22Rv1 (cell line): Measurements from ENCODE around the gene ASPRV1.

Experiments used
- H3K27ac ChIP-seq: fragments of 450-650 bp; 2 replicates; pipeline ENCODE4 v1.5.1; 2017
- ZFX ChIP-seq: fragments of 450-650 bp; IDR thresholded peaks from 2 replicates; pipeline ENCODE4 v1.6.1; 2017; ENCODE audit warnings: antibody characterized with exemption, borderline replicate concordance
- TF ChIP-seq, protein P1 (sequence below): fragments of 450-650 bp; IDR thresholded peaks from 2 replicates; pipeline ENCODE4 v1.5.1; 2017; ENCODE audit warnings: mild to moderate bottlenecking

The ASPRV1 gene

GRCh38 chr2:69932596-69932922 lies 28.9 kb downstream of the ASPRV1 start:
- TF ChIP-seq ZFX = no peak
- TF ChIP-seq, protein P1, sequence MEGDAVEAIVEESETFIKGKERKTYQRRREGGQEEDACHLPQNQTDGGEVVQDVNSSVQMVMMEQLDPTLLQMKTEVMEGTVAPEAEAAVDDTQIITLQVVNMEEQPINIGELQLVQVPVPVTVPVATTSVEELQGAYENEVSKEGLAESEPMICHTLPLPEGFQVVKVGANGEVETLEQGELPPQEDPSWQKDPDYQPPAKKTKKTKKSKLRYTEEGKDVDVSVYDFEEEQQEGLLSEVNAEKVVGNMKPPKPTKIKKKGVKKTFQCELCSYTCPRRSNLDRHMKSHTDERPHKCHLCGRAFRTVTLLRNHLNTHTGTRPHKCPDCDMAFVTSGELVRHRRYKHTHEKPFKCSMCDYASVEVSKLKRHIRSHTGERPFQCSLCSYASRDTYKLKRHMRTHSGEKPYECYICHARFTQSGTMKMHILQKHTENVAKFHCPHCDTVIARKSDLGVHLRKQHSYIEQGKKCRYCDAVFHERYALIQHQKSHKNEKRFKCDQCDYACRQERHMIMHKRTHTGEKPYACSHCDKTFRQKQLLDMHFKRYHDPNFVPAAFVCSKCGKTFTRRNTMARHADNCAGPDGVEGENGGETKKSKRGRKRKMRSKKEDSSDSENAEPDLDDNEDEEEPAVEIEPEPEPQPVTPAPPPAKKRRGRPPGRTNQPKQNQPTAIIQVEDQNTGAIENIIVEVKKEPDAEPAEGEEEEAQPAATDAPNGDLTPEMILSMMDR = no peak
- no peak overlapping the region for H3K27ac ChIP-seq

- no peak overlapping the region for H3K27ac ChIP-seq
- TF ChIP-seq, protein P1 = no peak
- TF ChIP-seq ZFX = no peak
These were observed 29.4 kb downstream of the ASPRV1 start for GRCh38 chr2:69931832-69932595.

DNA sequence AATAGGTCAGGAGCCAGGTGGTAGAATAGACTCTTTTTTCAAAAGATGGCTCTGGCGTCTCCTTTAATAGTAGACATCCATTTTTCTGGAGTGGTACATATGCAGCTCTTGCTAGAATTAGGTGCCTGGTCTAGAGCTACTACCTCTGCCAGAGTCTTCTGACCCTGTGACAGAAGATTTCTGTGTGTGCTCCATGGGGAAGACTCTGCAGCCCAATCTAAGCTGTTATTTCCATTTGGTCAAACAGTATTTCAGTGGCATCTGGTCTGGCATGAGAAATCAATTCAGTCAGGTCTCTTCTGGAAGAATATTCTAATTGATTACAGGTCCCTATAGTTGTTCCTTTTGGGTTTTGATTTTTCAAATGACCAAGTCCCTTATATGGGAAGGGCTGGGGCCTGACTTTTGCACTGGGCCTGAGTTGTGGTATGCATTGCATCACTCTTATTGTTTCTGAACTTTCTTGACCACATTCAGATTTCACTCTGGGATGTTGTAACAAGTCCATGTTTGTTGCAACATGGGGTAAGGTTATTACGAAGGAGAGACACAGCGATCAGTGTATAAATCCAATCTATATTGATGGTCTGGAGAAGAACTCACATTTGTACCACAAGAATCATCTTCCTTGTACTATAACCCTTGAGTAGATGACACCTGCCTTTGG lies 34.4 kb downstream of the ASPRV1 start:
- no peak overlapping the region for H3K27ac ChIP-seq
- no peak for TF ChIP-seq ZFX
- TF ChIP-seq, protein P1 = no peak

DNA sequence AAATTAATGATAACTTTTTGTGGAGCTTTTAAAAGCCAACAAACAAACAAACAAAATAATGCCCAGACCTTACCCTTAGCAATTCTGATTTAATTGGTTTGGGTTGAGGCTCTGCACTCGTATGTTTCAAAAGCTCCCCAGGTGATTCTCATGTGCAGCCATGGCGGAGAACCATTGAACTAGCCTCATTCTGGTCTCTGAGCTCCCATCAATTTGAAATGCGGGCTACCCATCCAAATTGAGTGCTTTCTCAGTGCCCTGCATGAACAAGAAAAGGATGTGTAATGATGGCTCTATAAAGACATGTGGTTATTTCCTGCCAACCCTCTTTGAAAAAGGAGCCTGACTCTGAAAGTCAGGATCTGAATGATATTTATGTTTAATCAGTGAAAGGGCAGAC lies 38.3 kb downstream of the ASPRV1 start:
- H3K27ac ChIP-seq = no peak overlapping the region
- no peak for TF ChIP-seq ZFX
- TF ChIP-seq, protein P1 = no peak

DNA sequence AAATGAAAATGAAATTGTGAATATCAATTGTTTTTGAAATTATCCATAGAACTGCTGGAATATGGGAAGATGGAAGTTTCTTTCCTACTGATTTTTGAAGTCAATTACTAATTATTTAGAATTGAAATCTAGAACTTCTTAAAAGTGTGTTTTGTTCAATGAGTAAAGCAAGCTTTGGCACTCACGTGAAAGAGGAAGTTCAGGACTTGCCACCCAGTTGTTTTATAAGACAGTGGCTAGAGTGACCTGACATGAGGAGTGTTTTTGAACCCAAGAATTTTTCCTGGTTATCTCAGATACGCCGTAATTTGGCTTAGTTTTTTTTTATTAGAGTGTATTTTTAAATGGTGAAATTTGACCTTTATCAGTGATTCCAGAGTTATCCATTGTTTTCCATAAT lies 43.0 kb downstream of the ASPRV1 start:
- H3K27ac ChIP-seq = no peak overlapping the region
- no peak for TF ChIP-seq ZFX
- TF ChIP-seq, protein P1 = no peak

DNA sequence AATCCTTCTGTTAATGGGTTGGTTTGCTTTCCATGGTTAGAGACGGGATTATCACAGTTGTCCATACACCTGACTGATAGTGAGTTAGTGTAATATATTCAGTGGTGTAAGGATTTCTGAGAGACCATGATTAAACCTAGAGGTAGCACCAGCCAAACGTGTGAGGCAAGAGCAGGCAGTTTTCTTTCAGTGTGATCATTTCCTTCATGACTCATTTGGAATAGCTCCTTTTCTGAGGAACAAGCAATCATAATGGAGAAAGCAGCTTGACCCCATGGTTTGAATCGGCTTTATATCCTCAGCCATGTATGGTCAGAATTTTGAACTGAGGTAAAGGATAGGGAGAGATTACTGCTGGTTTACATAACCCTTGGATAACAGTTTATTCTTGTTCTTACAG lies 43.6 kb downstream of the ASPRV1 start:
- no peak overlapping the region for H3K27ac ChIP-seq
- TF ChIP-seq ZFX = no peak
- TF ChIP-seq, protein P1 = no peak

DNA sequence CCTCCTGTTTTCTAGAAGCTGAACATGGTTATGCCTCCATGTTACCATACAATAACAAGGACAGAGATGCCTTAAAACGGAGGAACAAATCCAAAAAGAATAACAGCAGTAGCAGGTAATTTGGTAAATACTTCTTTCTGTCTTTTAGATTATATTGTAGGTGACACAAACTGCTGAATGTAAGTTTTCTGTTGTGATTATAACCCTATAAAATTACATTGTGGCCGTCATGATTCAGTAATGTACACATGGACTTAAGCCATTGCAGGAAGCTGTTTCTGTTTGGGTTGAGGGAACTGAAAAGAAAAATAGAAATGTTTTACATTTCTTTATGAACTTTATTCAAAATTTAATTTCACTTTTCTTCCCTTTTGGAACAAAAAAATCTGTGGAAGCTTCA lies 45.3 kb downstream of the ASPRV1 start:
- H3K27ac ChIP-seq = no peak overlapping the region
- TF ChIP-seq ZFX = no peak
- TF ChIP-seq, protein P1 = no peak
